Loucy (cell line): ENCODE data around the gene TSSK6.

Experiments used
- H2AFZ ChIP-seq: fragments of 200-600 bp; sonication (generic); 2 replicates; pipeline ENCODE4 v1.6.0; 2016; ENCODE audit warnings: antibody characterized with exemption, mild to moderate bottlenecking, low read length, moderate library complexity
- H3F3A ChIP-seq: fragments of 200-600 bp; 2 replicates; pipeline ENCODE4 v1.6.0; 2016; ENCODE audit warnings: antibody characterized with exemption, low read depth, mild to moderate bottlenecking
- H3K27me3 ChIP-seq: fragments of 200-600 bp; sonication (generic); 2 replicates; pipeline ENCODE4 v1.6.1; 2014; ENCODE audit warnings: low read length, mild to moderate bottlenecking; ENCODE audit not compliant: insufficient read depth, poor library complexity, severe bottlenecking
- H3K36me3 ChIP-seq: fragments of 200-600 bp; sonication (generic); 2 replicates; pipeline ENCODE4 v1.6.1; 2016; ENCODE audit warnings: low read length; ENCODE audit not compliant: insufficient read depth
- H3K4me1 ChIP-seq: fragments of 200-600 bp; sonication (generic); 2 replicates; pipeline ENCODE4 v1.5.1; 2014; ENCODE audit warnings: low read length, mild to moderate bottlenecking; ENCODE audit not compliant: insufficient read depth, poor library complexity, severe bottlenecking
- H3K4me2 ChIP-seq: fragments of 200-600 bp; sonication (generic); 2 replicates; pipeline ENCODE4 v1.6.0; 2014; ENCODE audit warnings: antibody characterized with exemption, low read length, low read depth, mild to moderate bottlenecking; ENCODE audit not compliant: poor library complexity, severe bottlenecking
- H3K4me3 ChIP-seq: fragments of 200-600 bp; sonication (generic); 2 replicates; pipeline ENCODE4 v1.5.1; 2014; ENCODE audit warnings: low read length, mild to moderate bottlenecking, mixed read lengths; ENCODE audit not compliant: poor library complexity, severe bottlenecking
- H3K79me2 ChIP-seq: fragments of 200-600 bp; sonication (generic); 2 replicates; pipeline ENCODE4 v1.6.1; 2014; ENCODE audit warnings: low read length; ENCODE audit not compliant: insufficient read depth
- H3K9ac ChIP-seq: fragments of 200-600 bp; sonication (generic); 2 replicates; pipeline ENCODE4 v1.6.0; 2014; ENCODE audit warnings: mild to moderate bottlenecking, low read depth, low read length, moderate library complexity; ENCODE audit not compliant: poor library complexity, severe bottlenecking
- H3K9me2 ChIP-seq: fragments of 200-600 bp; sonication (generic); replicated peaks from 2 replicates; pipeline ENCODE4 v1.6.1; 2016; ENCODE audit warnings: low read depth, low read length, mixed read lengths
- H3K9me3 ChIP-seq: fragments of 200-600 bp; sonication (generic); 2 replicates; pipeline ENCODE4 v1.6.1; 2014; ENCODE audit warnings: mild to moderate bottlenecking, antibody characterized with exemption, low read length, low read depth; ENCODE audit not compliant: insufficient read depth
- H4K20me1 ChIP-seq: fragments of 200-600 bp; sonication (generic); 2 replicates; pipeline ENCODE4 v1.6.0; 2014; ENCODE audit warnings: antibody characterized with exemption, low read length, mild to moderate bottlenecking; ENCODE audit not compliant: insufficient read depth, poor library complexity, severe bottlenecking
- EZH2phosphoT487 ChIP-seq: fragments of 200-600 bp; IDR thresholded peaks from 2 replicates; pipeline ENCODE4 v1.6.1; 2018; ENCODE audit warnings: antibody characterized with exemption, mild to moderate bottlenecking, moderate library complexity, borderline replicate concordance
- TF ChIP-seq, protein P1 (sequence below): fragments of 200-600 bp; sonication (generic); conservative IDR thresholded peaks from 2 replicates; pipeline ENCODE4 v1.5.1; 2014; ENCODE audit warnings: mild to moderate bottlenecking, antibody characterized with exemption, low read length

Gene TSSK6

DNA sequence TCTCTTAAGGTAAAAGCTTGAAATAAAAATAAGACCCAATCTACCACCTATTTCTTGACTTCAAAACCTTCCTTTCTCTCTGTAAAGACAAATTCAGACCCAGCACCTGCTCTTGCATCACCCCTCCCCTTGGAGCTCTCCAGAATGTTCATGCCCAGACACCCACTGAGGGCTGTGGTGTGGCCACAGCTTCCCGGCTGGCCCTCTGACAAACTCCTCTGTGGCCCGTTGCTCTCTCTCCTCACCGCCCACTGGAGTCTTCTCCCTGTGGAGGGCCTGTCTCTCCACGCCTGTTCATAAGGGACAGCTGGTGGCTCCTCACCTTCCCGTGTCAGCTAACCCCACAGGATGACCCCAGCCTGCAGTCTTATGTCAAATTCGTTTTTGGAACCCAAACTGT, 49.1 kb downstream of the TSSK6 start:
- no peaks in the 10 kb centered on the region for H3F3A ChIP-seq
- H3K4me3 ChIP-seq = no peak overlapping the region
- no peak overlapping the region for H2AFZ ChIP-seq
- peaks cover 26% of the 10 kb centered on the region for H3K4me1 ChIP-seq
- H3K9ac ChIP-seq = no peak overlapping the region
- H3K9me3 ChIP-seq = peaks cover 17% of the 10 kb centered on the region
- H3K79me2 ChIP-seq = peaks cover 94% of the 10 kb centered on the region
- peaks cover 62% of the 10 kb centered on the region for H3K36me3 ChIP-seq
- peaks cover 13% of the 10 kb centered on the region for H4K20me1 ChIP-seq
- no peaks in the 10 kb centered on the region for H3K9me2 ChIP-seq
- H3K27me3 ChIP-seq = no peaks in the 10 kb centered on the region
- no peak overlapping the region for H3K4me2 ChIP-seq
- TF ChIP-seq, protein P1, sequence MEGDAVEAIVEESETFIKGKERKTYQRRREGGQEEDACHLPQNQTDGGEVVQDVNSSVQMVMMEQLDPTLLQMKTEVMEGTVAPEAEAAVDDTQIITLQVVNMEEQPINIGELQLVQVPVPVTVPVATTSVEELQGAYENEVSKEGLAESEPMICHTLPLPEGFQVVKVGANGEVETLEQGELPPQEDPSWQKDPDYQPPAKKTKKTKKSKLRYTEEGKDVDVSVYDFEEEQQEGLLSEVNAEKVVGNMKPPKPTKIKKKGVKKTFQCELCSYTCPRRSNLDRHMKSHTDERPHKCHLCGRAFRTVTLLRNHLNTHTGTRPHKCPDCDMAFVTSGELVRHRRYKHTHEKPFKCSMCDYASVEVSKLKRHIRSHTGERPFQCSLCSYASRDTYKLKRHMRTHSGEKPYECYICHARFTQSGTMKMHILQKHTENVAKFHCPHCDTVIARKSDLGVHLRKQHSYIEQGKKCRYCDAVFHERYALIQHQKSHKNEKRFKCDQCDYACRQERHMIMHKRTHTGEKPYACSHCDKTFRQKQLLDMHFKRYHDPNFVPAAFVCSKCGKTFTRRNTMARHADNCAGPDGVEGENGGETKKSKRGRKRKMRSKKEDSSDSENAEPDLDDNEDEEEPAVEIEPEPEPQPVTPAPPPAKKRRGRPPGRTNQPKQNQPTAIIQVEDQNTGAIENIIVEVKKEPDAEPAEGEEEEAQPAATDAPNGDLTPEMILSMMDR = no peak
- no peak for TF ChIP-seq EZH2phosphoT487

DNA sequence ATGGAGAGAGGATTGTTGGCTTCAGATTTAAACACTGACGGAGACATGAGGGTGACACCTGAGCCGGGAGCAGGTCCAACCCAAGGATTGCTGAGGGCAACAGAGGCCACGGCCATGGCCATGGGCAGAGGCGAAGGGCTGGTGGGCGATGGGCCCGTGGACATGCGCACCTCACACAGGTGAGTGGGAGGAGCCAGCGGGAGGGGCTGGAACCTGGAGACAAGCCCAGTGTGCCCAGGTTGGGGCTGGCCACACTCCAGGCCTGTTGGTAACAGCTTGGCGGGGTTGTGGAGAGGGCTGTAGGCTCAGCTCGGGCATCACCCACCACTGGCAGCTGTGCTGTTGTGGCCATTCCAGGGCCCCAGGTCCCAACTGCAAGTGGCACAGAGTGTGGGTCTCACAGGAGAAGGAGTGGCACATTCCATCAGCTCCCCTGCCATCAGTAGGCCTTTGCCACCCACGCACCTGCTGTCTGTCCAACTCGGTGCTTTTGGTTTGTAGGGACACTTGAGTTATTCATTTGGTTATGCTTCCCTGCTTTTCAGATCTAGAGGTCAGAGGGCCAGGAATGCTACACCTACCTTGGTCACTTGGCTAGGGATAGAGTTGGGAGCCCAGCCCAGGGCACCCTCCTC, 49.8 kb downstream of the TSSK6 start:
- H3K4me3 ChIP-seq = no peak overlapping the region
- no peak overlapping the region for H3K4me2 ChIP-seq
- H3K9me2 ChIP-seq = no peaks in the 10 kb centered on the region
- no peak overlapping the region for H2AFZ ChIP-seq
- H3K4me1 ChIP-seq = peaks cover 32% of the 10 kb centered on the region
- peaks cover 17% of the 10 kb centered on the region for H3K9me3 ChIP-seq
- H4K20me1 ChIP-seq = peaks cover 13% of the 10 kb centered on the region
- TF ChIP-seq EZH2phosphoT487 = no peak
- TF ChIP-seq, protein P1 = no peak
- peaks cover 94% of the 10 kb centered on the region for H3K79me2 ChIP-seq
- no peaks in the 10 kb centered on the region for H3F3A ChIP-seq
- no peaks in the 10 kb centered on the region for H3K27me3 ChIP-seq
- peaks cover 55% of the 10 kb centered on the region for H3K36me3 ChIP-seq
- H3K9ac ChIP-seq = no peak overlapping the region

DNA sequence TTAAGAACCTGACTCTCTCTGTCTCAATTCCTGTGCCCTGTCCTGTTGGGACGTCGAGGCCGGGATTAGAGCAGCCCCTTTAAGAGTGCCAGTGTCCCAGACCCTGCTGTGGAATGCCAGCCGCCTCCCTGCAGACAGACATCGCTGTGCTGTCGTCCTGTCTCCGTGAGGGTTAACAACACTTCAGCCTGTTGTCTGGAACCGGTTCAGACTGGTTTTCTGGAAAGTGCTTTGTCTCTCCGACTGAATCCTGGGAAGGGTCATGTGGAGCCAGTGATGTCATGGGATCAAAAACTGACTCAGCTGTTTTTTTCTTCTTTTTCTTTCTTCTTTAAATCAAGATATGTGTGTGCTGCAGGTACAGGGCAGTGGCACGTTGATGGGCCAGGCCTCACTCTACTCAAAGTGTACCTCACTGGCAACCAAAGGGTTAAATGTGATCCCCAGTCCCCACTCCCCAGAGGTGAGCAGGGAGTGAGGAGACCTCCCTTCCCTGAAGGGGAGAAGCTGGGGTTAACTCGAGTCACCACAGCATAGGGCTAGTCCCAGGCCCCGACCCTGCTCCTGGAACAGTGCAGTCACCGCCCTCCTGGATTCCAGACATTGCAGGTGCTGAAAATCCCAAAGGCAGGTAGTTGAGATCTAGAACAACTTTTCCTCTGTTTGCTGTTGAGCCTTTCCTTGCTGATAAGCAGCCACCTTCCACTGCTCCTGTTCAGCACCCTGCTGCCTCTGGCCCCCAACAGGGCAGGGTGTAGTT, 50.8 kb downstream of the TSSK6 start:
- H3K4me3 ChIP-seq = no peak overlapping the region
- TF ChIP-seq, protein P1 = no peak
- peaks cover 17% of the 10 kb centered on the region for H3K9me3 ChIP-seq
- peaks cover 41% of the 10 kb centered on the region for H3K4me1 ChIP-seq
- H3K79me2 ChIP-seq = peaks cover 90% of the 10 kb centered on the region
- peaks cover 5% of the 10 kb centered on the region; the same call in 1 of the 2 replicates for H3F3A ChIP-seq
- no peak overlapping the region for H2AFZ ChIP-seq
- no peaks in the 10 kb centered on the region for H3K9me2 ChIP-seq
- no peaks in the 10 kb centered on the region for H3K27me3 ChIP-seq
- peaks cover 55% of the 10 kb centered on the region for H3K36me3 ChIP-seq
- no peak overlapping the region for H3K9ac ChIP-seq
- H4K20me1 ChIP-seq = peaks cover 13% of the 10 kb centered on the region
- H3K4me2 ChIP-seq = no peak overlapping the region
